A549 (cell line): ENCODE results near the gene TIMM10. TPM values are rescaled to one million over a fixed set of nuclear protein-coding genes. Genes with fewer than 3 reads are reported as not detected.
A peak's percentile ranks its signal among the peaks of the same experiment; 100 is the strongest.

ENCODE experiments used
- ATAC-seq, 2 experiments: fragments of 200-7000 bp in 1 of 2; fragments of >200 bp in 1 of 2; cut with Nextera tagmentation in 1 of 2; cut with Tn5 transposase in 1 of 2; 3 replicates each; pipeline versions ENCODE4 v1.8.0 to v1.9.1; 2018 to 2020; ENCODE audit warnings: mild to moderate bottlenecking in 1 of 2, moderate library complexity in 1 of 2
- CTCF ChIA-PET: fragments of 300-600 bp; sonication (Branson Sonifier 250); formaldehyde crosslinking; extraction: SDS; loops from one replicate; lab custom pipeline; 2021; ENCODE audit warnings: antibody characterized with exemption, inconsistent platforms; lab: Yijun Ruan, JAX
- POLR2A ChIA-PET: fragments of 350-600 bp; formaldehyde crosslinking; extraction: SDS; loops from one replicate; lab custom pipeline; 2021; ENCODE audit warnings: antibody characterized with exemption, inconsistent platforms; lab: Yijun Ruan, JAX
- DNase-seq, 2 experiments: peaks; one replicate each; pipeline versions ENCODE4 v3.0.0 to v3.0.0-alpha.2; 2011 to 2016; ENCODE audit warnings: low read depth in 1 of 2, low spot score in 1 of 2
- FAIRE-seq: peaks from 2 replicates; lab custom pipeline; 2011; peaks lifted over from hg19 to GRCh38; lab: Jason Lieb, UNC
- H3K27ac ChIP-seq, 2 experiments: fragments of >200 bp; sonication (Bioruptor Twin); formaldehyde crosslinking; 3 replicates each; pipeline ENCODE4 v1.5.1; 2016 to 2017
- H3K4me1 ChIP-seq: fragments of >200 bp; sonication (Bioruptor Twin); formaldehyde crosslinking; 3 replicates; pipeline ENCODE4 v1.6.1; 2016
- H3K4me2 ChIP-seq: fragments of >200 bp; sonication (Bioruptor Twin); formaldehyde crosslinking; 3 replicates; pipeline ENCODE4 v1.6.1; 2016
- H3K4me3 ChIP-seq: fragments of >200 bp; sonication (Bioruptor Twin); formaldehyde crosslinking; 3 replicates; pipeline ENCODE4 v1.5.1; 2016
- H3K9me3 ChIP-seq: fragments of >200 bp; sonication (Bioruptor Twin); formaldehyde crosslinking; 3 replicates; pipeline ENCODE4 v1.6.1; 2016
- CHD2 ChIP-seq: fragments of 150-350 bp; IDR thresholded peaks from 2 replicates; pipeline ENCODE4 v1.6.1; 2014; ENCODE audit warnings: low read length; ENCODE audit not compliant: partially characterized antibody
- CHD4 ChIP-seq: fragments of 200-600 bp; sonication (generic); IDR thresholded peaks from 2 replicates; pipeline ENCODE4 v1.6.1; 2016; ENCODE audit warnings: antibody characterized with exemption, mild to moderate bottlenecking, borderline replicate concordance
- EHF ChIP-seq: fragments of 250-450 bp; sonication (Bioruptor Pico); IDR thresholded peaks from 2 replicates; pipeline ENCODE4 v1.5.0; 2020; ENCODE audit warnings: mild to moderate bottlenecking
- ELK1 ChIP-seq: fragments of 150-350 bp; IDR thresholded peaks from 2 replicates; pipeline ENCODE4 v1.6.1; 2014; ENCODE audit warnings: low read depth, mild to moderate bottlenecking, low read length
- EP300 ChIP-seq, 2 experiments: fragments of >200 bp; sonication (Bioruptor Twin); formaldehyde crosslinking; IDR thresholded peaks; 2 replicates in 1 of 2; 3 replicates in 1 of 2; pipeline ENCODE4 v1.6.1; 2016 to 2017
- FOSB ChIP-seq: fragments of 250-450 bp; sonication (Bioruptor Pico); IDR thresholded peaks from 2 replicates; pipeline ENCODE4 v1.5.0; 2020; ENCODE audit warnings: mild to moderate bottlenecking, moderate library complexity
- FOSL2 ChIP-seq, 2 experiments: fragments of 450-650 bp in 1 of 2; fragments of >200 bp in 1 of 2; sonication (Bioruptor Twin) in 1 of 2; formaldehyde crosslinking; IDR thresholded peaks; 2 replicates each; pipeline versions ENCODE4 v1.5.0 to v1.6.1; 2016 to 2020; ENCODE audit warnings: mild to moderate bottlenecking in 1 of 2, moderate library complexity in 1 of 2
- FOXS1 ChIP-seq: fragments of 250-450 bp; sonication (Bioruptor Pico); IDR thresholded peaks from 2 replicates; pipeline ENCODE4 v1.5.0; 2020; ENCODE audit warnings: mild to moderate bottlenecking, moderate library complexity
- HMGXB4 ChIP-seq: fragments of 250-450 bp; sonication (Bioruptor Pico); IDR thresholded peaks from 2 replicates; pipeline ENCODE4 v1.5.0; 2021; ENCODE audit warnings: mild to moderate bottlenecking, moderate library complexity, borderline replicate concordance
- HOXB13 ChIP-seq: fragments of 250-450 bp; sonication (Bioruptor Pico); IDR thresholded peaks from 2 replicates; pipeline ENCODE4 v1.5.0; 2020; ENCODE audit warnings: low read depth, mild to moderate bottlenecking, moderate library complexity
- KDM5A ChIP-seq: fragments of 200-600 bp; sonication (generic); IDR thresholded peaks from 2 replicates; pipeline ENCODE4 v1.6.1; 2016; ENCODE audit warnings: antibody characterized with exemption, mild to moderate bottlenecking
- MAFK ChIP-seq: fragments of 450-650 bp; IDR thresholded peaks from 2 replicates; pipeline ENCODE4 v1.6.1; 2014; ENCODE audit not compliant: partially characterized antibody
- MAZ ChIP-seq: fragments of 150-350 bp; IDR thresholded peaks from 2 replicates; pipeline ENCODE4 v1.6.1; 2014; ENCODE audit warnings: antibody characterized with exemption, low read depth, low read length, borderline replicate concordance
- MYC ChIP-seq: IDR thresholded peaks from 2 replicates; pipeline ENCODE4 v1.6.1; 2012; ENCODE audit warnings: mild to moderate bottlenecking, inconsistent platforms, low read length, improper control_type of control experiment, borderline replicate concordance
- PHF8 ChIP-seq: fragments of 200-600 bp; sonication (generic); IDR thresholded peaks from 2 replicates; pipeline ENCODE4 v1.6.1; 2016; ENCODE audit warnings: low read depth, mild to moderate bottlenecking, antibody characterized with exemption, moderate library complexity, borderline replicate concordance
- POLR2A ChIP-seq: IDR thresholded peaks from 2 replicates; pipeline ENCODE4 v1.6.1; 2012; ENCODE audit warnings: mild to moderate bottlenecking, low read length
- POLR2AphosphoS2 ChIP-seq: conservative IDR thresholded peaks from 2 replicates; pipeline ENCODE4 v1.6.1; 2012; ENCODE audit warnings: low read length, improper control_type of control experiment, inconsistent platforms
- RAD21 ChIP-seq, 2 experiments: fragments of >200 bp in 1 of 2; sonication (Bioruptor Twin) in 1 of 2; formaldehyde crosslinking in 1 of 2; IDR thresholded peaks in 1 of 2; conservative IDR thresholded peaks in 1 of 2; 2 replicates in 1 of 2; 3 replicates in 1 of 2; pipeline ENCODE4 v1.6.1; 2012 to 2018; ENCODE audit warnings: inconsistent platforms in 1 of 2
- SREBF2 ChIP-seq: fragments of 450-650 bp; IDR thresholded peaks from 2 replicates; pipeline ENCODE4 v1.6.1; 2014; ENCODE audit warnings: mild to moderate bottlenecking, moderate library complexity
- ZFP36 ChIP-seq: fragments of 450-650 bp; IDR thresholded peaks from 2 replicates; pipeline ENCODE4 v1.6.1; 2014; ENCODE audit warnings: borderline replicate concordance; ENCODE audit not compliant: partially characterized antibody
- WGBS: methylation state at CpG from one replicate; pipeline ENCODE4 v1.1.6; 2017; ENCODE audit errors: missing lambda C conversion rate; 5-methylcytosine and 5-hydroxymethylcytosine counted together
- polyA plus RNA-seq, 4 experiments: library from polyadenylated mRNA; depleted of rRNA in 3 of 4; stranded (reverse); fragments of >200 nt; fragmentation: RNase III in 1 of 4; extraction: RNeasy Plus Mini Kit Qiagen cat#74134 plus additional on column Dnase treatment in 1 of 4; gene quantifications; 2 replicates in 3 of 4; 3 replicates in 1 of 4; pipeline ENCODE4 v1.2.3, GENCODE V29; 2011 to 2017

The TIMM10 gene
- polyA plus RNA-seq, 2 of the 4 experiments (the other 2 are of a cell fraction): 179 to 248 TPM

- TF ChIP-seq ZFP36 (no peak), CHD4 (no peak), PHF8 (no peak; the same call in 1 of the 2 replicates), CHD2 (no peak), KDM5A (peak; percentile 79), POLR2A (peak; percentile 36)
Measured at GRCh38 chr11:57567515-57568329, 37.2 kb upstream of the TIMM10 start, which contains the start of gene UBE2L6 (continued).

- DNase-seq: no peak
- POLR2A ChIA-PET: interaction anchor here (0.6 to 2.5 kb wide), 5 partner anchors 30 to 79 kb away, joined by 3 to 16 read pairs (median 4); no protein-coding TSS in a partner anchor
- no peak for FAIRE-seq
Measured at GRCh38 chr11:57566905-57567514, 36.5 kb upstream of the TIMM10 start.

GRCh38 chr11:57566005-57566904 is 35.7 kb upstream of the TIMM10 start:
- H3K4me2 ChIP-seq: peak overlapping the region; percentile 95
- POLR2A ChIA-PET: interaction anchor here (2.5 kb wide), 1 partner anchor 75 kb away, joined by 16 read pairs; no protein-coding TSS in a partner anchor
- no peak overlapping the region; the same call in 2 of the 3 replicates for H3K4me3 ChIP-seq
- no peak for TF ChIP-seq HMGXB4
- no peak for TF ChIP-seq MAFK
- TF ChIP-seq FOSB (CRISPR knock-in tag): no peak
- TF ChIP-seq EP300 (IDR thresholded peaks at IDR 0.05): no peak
- no peak for TF ChIP-seq MYC
- TF ChIP-seq SREBF2: no peak
- no peak for TF ChIP-seq MAZ
- TF ChIP-seq HOXB13 (CRISPR knock-in tag): no peak
- TF ChIP-seq EHF: no peak
- no peak for TF ChIP-seq FOXS1 (CRISPR knock-in tag)
- TF ChIP-seq, all 56 proteins: peak for 0
- no peaks in the 10 kb centered on the region for H3K9me3 ChIP-seq
- CTCF ChIA-PET: interaction anchor here (1.1 to 9.2 kb wide), 6 partner anchors 30 to 108 kb away, joined by 3 to 318 read pairs (median 8); partner anchors contain the start of gene SMTNL1
- no peak for DNase-seq
- ATAC-seq: no peak
- FAIRE-seq: no peak
- 95% methylated on average over 4 of the region's 4 CpGs for WGBS
- H3K4me1 ChIP-seq: peaks cover 20% of the 10 kb centered on the region
- peak overlapping the region in 1 of 2 experiments; percentile 89; a peak in 3 of 6 replicates for H3K27ac ChIP-seq

More at GRCh38 chr11:57566905-57567514, 36.5 kb upstream of the TIMM10 start:
- Histone ChIP-seq H3K9me3 (no peaks in the 10 kb centered on the region), H3K4me3 (peak overlapping the region; percentile 72), H3K27ac (peak overlapping the region; percentile 74 to 89), H3K4me2 (peak overlapping the region; percentile 95), H3K4me1 (peaks cover 20% of the 10 kb centered on the region)
- no peak for TF ChIP-seq SREBF2
- no peak for TF ChIP-seq RAD21 (conservative IDR thresholded peaks at IDR 0.05 in 1 of 2, IDR thresholded peaks at IDR 0.05 in 1 of 2)
- TF ChIP-seq EP300 (IDR thresholded peaks at IDR 0.05): no peak
- TF ChIP-seq POLR2AphosphoS2: no peak
- TF ChIP-seq CHD4: no peak
- TF ChIP-seq CHD2: no peak
- no peak for TF ChIP-seq ELK1
- no peak for TF ChIP-seq FOSL2 (IDR thresholded peaks at IDR 0.05)
- no peak for TF ChIP-seq FOSL2 (CRISPR knock-in tag; IDR thresholded peaks at IDR 0.05)
- CTCF ChIA-PET: interaction anchor here (0.7 to 9.2 kb wide), 31 partner anchors 9 to 1295 kb away, joined by 3 to 318 read pairs (median 6); partner anchors contain the start of genes CLP1, P2RX3, SLC43A1 and SMTNL1
- 48% methylated on average over 15 of the region's 15 CpGs for WGBS
- ATAC-seq: no peak; a peak in 2 of 6 replicates
